SKM-1 treated with dmso at 0.1 percent for 144 hours (cell line): ENCODE data around the gene RXFP2.

ENCODE experiments used
- DNase-seq: peaks from one replicate; lab custom pipeline; 2025; ENCODE audit not compliant: unreplicated experiment; lab: John Stamatoyannopoulos, UW

RXFP2 gene

GRCh38 chr13:31815361-31816144 lies 76.2 kb downstream of the RXFP2 start:
- DNase-seq: no peak

GRCh38 chr13:31818236-31818635 lies 78.9 kb downstream of the RXFP2 start:
- DNase-seq: no peak

GRCh38 chr13:31824705-31825517 lies 85.6 kb downstream of the RXFP2 start:
- DNase-seq: no peak

GRCh38 chr13:31826521-31826920 lies 87.2 kb downstream of the RXFP2 start:
- no peak for DNase-seq

GRCh38 chr13:31827707-31828106 lies 88.4 kb downstream of the RXFP2 start:
- no peak for DNase-seq

- DNase-seq: no peak
These were observed 96.6 kb downstream of the RXFP2 start for GRCh38 chr13:31835932-31836331.

- no peak for DNase-seq
These were observed 103.7 kb downstream of the RXFP2 start for GRCh38 chr13:31843044-31843443.

- DNase-seq: peak; percentile 59
These were observed 107.0 kb downstream of the RXFP2 start for GRCh38 chr13:31846182-31846938.

GRCh38 chr13:31846961-31847752 lies 107.8 kb downstream of the RXFP2 start:
- no peak for DNase-seq

GRCh38 chr13:31848621-31849020 lies 109.3 kb downstream of the RXFP2 start:
- DNase-seq: no peak

- DNase-seq: no peak
These were observed 109.9 kb downstream of the RXFP2 start for GRCh38 chr13:31849206-31849605.

- DNase-seq: no peak
These were observed 110.8 kb downstream of the RXFP2 start for GRCh38 chr13:31850041-31850555.

GRCh38 chr13:31851216-31851615 lies 111.9 kb downstream of the RXFP2 start:
- no peak for DNase-seq
